GM23248 (cell line): Measurements from ENCODE around the gene C9orf153.

ENCODE experiments used
- EZH2 ChIP-seq: fragments of 200-600 bp; sonication (generic); IDR thresholded peaks from 2 replicates; pipeline ENCODE4 v1.6.1; 2018; ENCODE audit warnings: antibody characterized with exemption, mild to moderate bottlenecking; ENCODE audit not compliant: insufficient read depth, poor library complexity, severe bottlenecking
- EZH2phosphoT487 ChIP-seq: fragments of 200-600 bp; sonication (generic); IDR thresholded peaks from 2 replicates; pipeline ENCODE4 v1.6.1; 2018; ENCODE audit warnings: antibody characterized with exemption, moderate library complexity, mild to moderate bottlenecking, low read depth; ENCODE audit not compliant: insufficient read depth

GRCh38 chr9:86222667-86223066 is 36.8 kb downstream of the C9orf153 start:
- no peak for TF ChIP-seq EZH2phosphoT487
- TF ChIP-seq EZH2 = no peak
